H9 (cell line): ENCODE data around the gene TSPAN11. TPM values are rescaled to one million over a fixed set of nuclear protein-coding genes. Genes with fewer than 3 reads are reported as not detected.

ENCODE experiments used
- DNase-seq: peaks from one replicate; pipeline ENCODE4 v3.0.0-alpha.2; 2017
- H2AFZ ChIP-seq: one replicate; pipeline ENCODE4 v1.6.1; 2013; ENCODE audit warnings: mild to moderate bottlenecking, low read length, control low read depth, moderate library complexity
- H2AK5ac ChIP-seq: 2 replicates; pipeline ENCODE4 v1.6.1; 2013; ENCODE audit warnings: low read length, control low read depth, mixed read lengths; ENCODE audit not compliant: insufficient read length
- H2BK120ac ChIP-seq: one replicate; pipeline ENCODE4 v1.6.1; 2013; ENCODE audit warnings: low read depth, mild to moderate bottlenecking, low read length, control low read depth, inconsistent platforms; ENCODE audit not compliant: poor library complexity, severe bottlenecking
- H2BK12ac ChIP-seq: 2 replicates; pipeline ENCODE4 v1.6.1; 2013; ENCODE audit warnings: low read length, control low read depth, mixed read lengths, low read depth; ENCODE audit not compliant: insufficient read length
- H2BK15ac ChIP-seq: 2 replicates; pipeline ENCODE4 v1.6.1; 2013; ENCODE audit warnings: low read depth, low read length, control low read depth
- H2BK20ac ChIP-seq: one replicate; pipeline ENCODE4 v1.6.1; 2013; ENCODE audit warnings: low read depth, mild to moderate bottlenecking, low read length, control low read depth, inconsistent platforms; ENCODE audit not compliant: poor library complexity, severe bottlenecking
- H2BK5ac ChIP-seq: 2 replicates; pipeline ENCODE4 v1.6.1; 2013; ENCODE audit warnings: low read length, control low read depth, mixed read lengths; ENCODE audit not compliant: insufficient read length
- H3K14ac ChIP-seq: 2 replicates; pipeline ENCODE4 v1.6.1; 2013; ENCODE audit warnings: low read length, control low read depth; ENCODE audit not compliant: insufficient read depth
- H3K18ac ChIP-seq: 2 replicates; pipeline ENCODE4 v1.6.1; 2013; ENCODE audit warnings: low read depth, mild to moderate bottlenecking, mixed read lengths, low read length, control low read depth; ENCODE audit not compliant: insufficient read length
- H3K23ac ChIP-seq: 2 replicates; pipeline ENCODE4 v1.6.1; 2013; ENCODE audit warnings: low read length, control low read depth, mixed read lengths, low read depth; ENCODE audit not compliant: insufficient read length
- H3K23me2 ChIP-seq: 2 replicates; pipeline ENCODE4 v1.6.1; 2013; ENCODE audit warnings: low read depth, mild to moderate bottlenecking, mixed read lengths, low read length, control low read depth; ENCODE audit not compliant: insufficient read length, poor library complexity, severe bottlenecking
- H3K27ac ChIP-seq: 2 replicates; pipeline ENCODE4 v1.5.1; 2013; ENCODE audit warnings: low read length, control low read depth, mixed read lengths, low read depth; ENCODE audit not compliant: insufficient read length
- H3K27me3 ChIP-seq: 2 replicates; pipeline ENCODE4 v1.6.1; 2013; ENCODE audit warnings: low read length, control low read depth, inconsistent platforms; ENCODE audit not compliant: insufficient read depth
- H3K4ac ChIP-seq: 2 replicates; pipeline ENCODE4 v1.6.1; 2013; ENCODE audit warnings: low read depth, mild to moderate bottlenecking, control low read depth, inconsistent platforms, low read length, moderate library complexity
- H3K4me1 ChIP-seq: 2 replicates; pipeline ENCODE4 v1.6.1; 2013; ENCODE audit warnings: low read length, control low read depth, inconsistent platforms; ENCODE audit not compliant: insufficient read depth
- H3K4me2 ChIP-seq: 2 replicates; pipeline ENCODE4 v1.6.1; 2013; ENCODE audit warnings: low read length, control low read depth, mixed read lengths; ENCODE audit not compliant: insufficient read length, insufficient read depth
- H3K56ac ChIP-seq: 2 replicates; pipeline ENCODE4 v1.6.1; 2013; ENCODE audit warnings: low read depth, mild to moderate bottlenecking, mixed read lengths, low read length, control low read depth; ENCODE audit not compliant: insufficient read length
- H3K79me1 ChIP-seq: 2 replicates; pipeline ENCODE4 v1.6.1; 2013; ENCODE audit warnings: low read depth, mild to moderate bottlenecking, moderate library complexity, low read length, control low read depth, inconsistent platforms; ENCODE audit not compliant: insufficient read depth, poor library complexity, severe bottlenecking
- H3K79me2 ChIP-seq: 2 replicates; pipeline ENCODE4 v1.6.1; 2013; ENCODE audit warnings: low read length, control low read depth, inconsistent platforms; ENCODE audit not compliant: insufficient read depth
- H3K9ac ChIP-seq: 2 replicates; pipeline ENCODE4 v1.6.1; 2013; ENCODE audit warnings: low read length, control low read depth, mixed read lengths; ENCODE audit not compliant: insufficient read length; ENCODE audit errors: extremely low read depth
- H3K9me3 ChIP-seq: one replicate; pipeline ENCODE4 v1.6.1; 2013; ENCODE audit warnings: low read depth, low read length, inconsistent platforms; ENCODE audit not compliant: control insufficient read depth
- H3T11ph ChIP-seq: one replicate; pipeline ENCODE4 v1.6.1; 2013; ENCODE audit warnings: mild to moderate bottlenecking, low read length, control low read depth, inconsistent platforms
- H4K20me1 ChIP-seq: one replicate; pipeline ENCODE4 v1.6.1; 2013; ENCODE audit not compliant: control insufficient read depth, insufficient read length, insufficient read depth
- H4K5ac ChIP-seq: 2 replicates; pipeline ENCODE4 v1.6.1; 2013; ENCODE audit warnings: low read depth, mild to moderate bottlenecking, mixed read lengths, low read length, control low read depth; ENCODE audit not compliant: insufficient read length
- H4K8ac ChIP-seq: replicated peaks from 2 replicates; pipeline ENCODE4 v1.6.1; 2013; ENCODE audit warnings: low read length, control low read depth, mixed read lengths, low read depth; ENCODE audit not compliant: insufficient read length
- H4K91ac ChIP-seq: 2 replicates; pipeline ENCODE4 v1.6.1; 2013; ENCODE audit warnings: low read depth, mild to moderate bottlenecking, moderate library complexity, mixed read lengths, low read length, control low read depth; ENCODE audit not compliant: insufficient read length
- H3K27ac Mint-ChIP-seq, 3 experiments: 2 replicates in 2 of 3; 3 replicates in 1 of 3; pipeline ENCODE4 v1.8.0; 2020 to 2021; ENCODE audit warnings: mixed read lengths in 3 of 3, mild to moderate bottlenecking in 1 of 3, moderate library complexity in 1 of 3
- H3K27me3 Mint-ChIP-seq: 2 replicates; pipeline ENCODE4 v1.8.0; 2021; ENCODE audit warnings: low read depth, mild to moderate bottlenecking, moderate library complexity, mixed read lengths
- H3K36me3 Mint-ChIP-seq, 3 experiments: 2 replicates in 2 of 3; 3 replicates in 1 of 3; pipeline ENCODE4 v1.8.0; 2020 to 2021; ENCODE audit warnings: low read depth in 3 of 3, mixed read lengths in 3 of 3; ENCODE audit not compliant: insufficient read depth in 1 of 3
- H3K4me1 Mint-ChIP-seq, 2 experiments: 2 replicates each; pipeline ENCODE4 v1.8.0; 2020; ENCODE audit warnings: mixed read lengths in 2 of 2
- H3K4me3 Mint-ChIP-seq, 2 experiments: 2 replicates in 1 of 2; 3 replicates in 1 of 2; pipeline ENCODE4 v1.8.0; 2020 to 2021; ENCODE audit warnings: mild to moderate bottlenecking in 2 of 2, mixed read lengths in 2 of 2, moderate library complexity in 1 of 2
- H3K9me3 Mint-ChIP-seq, 2 experiments: 2 replicates in 1 of 2; 3 replicates in 1 of 2; pipeline ENCODE4 v1.8.0; 2020; ENCODE audit warnings: mild to moderate bottlenecking in 2 of 2, mixed read lengths in 2 of 2, moderate library complexity in 1 of 2
- WGBS: extraction: QIAGEN DNeasy Blood & Tissue Kit; methylation state at CpG from one replicate; pipeline ENCODE4 v1.1.7; 2013; ENCODE audit warnings: missing lambda C conversion rate, low lambda C conversion rate, mixed read lengths; ENCODE audit not compliant: insufficient read length; ENCODE audit errors: extremely low coverage; 5-methylcytosine and 5-hydroxymethylcytosine counted together
- total RNA-seq: library from RNA; stranded (reverse); gene quantifications from 2 replicates; pipeline ENCODE4 v1.2.1, GENCODE V29; 2021
- TF ChIP-seq, protein P1 (sequence below): fragments of 200-600 bp; sonication (generic); conservative IDR thresholded peaks from 3 replicates; pipeline ENCODE4 v1.8.0; 2021; ENCODE audit warnings: antibody characterized with exemption, mild to moderate bottlenecking

TSPAN11 gene
- total RNA-seq, 1 experiment from 2014 or later: 4.2 TPM

DNA sequence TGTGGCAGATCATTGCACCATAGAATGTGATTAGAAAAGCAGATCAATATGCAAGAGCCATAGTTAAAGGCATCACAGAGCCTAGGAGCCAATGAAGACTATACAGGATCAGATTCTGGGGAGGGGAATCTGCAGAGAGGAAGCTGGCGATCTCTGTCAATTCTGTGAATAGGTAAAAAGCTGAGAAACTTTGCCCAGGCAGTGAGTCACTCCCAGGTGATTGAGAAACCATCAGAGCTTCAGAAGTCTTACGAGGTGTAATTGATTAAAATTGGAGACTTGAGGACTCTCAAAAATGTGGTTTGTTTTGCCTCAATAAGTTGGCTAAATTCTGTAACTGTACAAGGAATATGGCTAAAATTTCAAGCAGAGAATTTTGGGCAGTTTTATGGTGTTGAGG lies 41.7 kb upstream of the TSPAN11 start:
- peaks cover 14 to 19% of the 10 kb centered on the region in 2 experiments for H3K9me3 Mint-ChIP-seq

More for the DNA sequence above, 41.7 kb upstream of the TSPAN11 start:
- Histone ChIP-seq H4K8ac (no peak overlapping the region), H3K79me2 (no peaks in the 10 kb centered on the region), H2BK5ac (no peak overlapping the region), H4K91ac (no peak overlapping the region), H2BK20ac (no peak overlapping the region), H3K27me3 (no peaks in the 10 kb centered on the region), H3K18ac (no peak overlapping the region), H3K4ac (no peak overlapping the region), H3K14ac (no peak overlapping the region), H2BK12ac (no peak overlapping the region), H3K23me2 (no peaks in the 10 kb centered on the region), H2AK5ac (no peak overlapping the region), H3K4me1 (no peaks in the 10 kb centered on the region), H4K5ac (no peak overlapping the region), H3K4me2 (no peak overlapping the region), H2BK15ac (no peak overlapping the region), H3K9me3 (no peaks in the 10 kb centered on the region), H3K23ac (no peak overlapping the region), H3K56ac (no peak overlapping the region), H3K79me1 (no peaks in the 10 kb centered on the region), H3K27ac (no peak overlapping the region), H2AFZ (no peak overlapping the region), H4K20me1 (no peaks in the 10 kb centered on the region), H3T11ph (no peak overlapping the region), H3K9ac (no peak overlapping the region), H2BK120ac (no peak overlapping the region)
- Mint-ChIP-seq H3K27me3 (peaks cover 19% of the 10 kb centered on the region), H3K4me1 (peaks cover 4 to 5% of the 10 kb centered on the region in 2 experiments), H3K27ac (no peak overlapping the region), H3K4me3 (no peak overlapping the region), H3K36me3 (peaks cover 3 to 9% (median 6%) of the 10 kb centered on the region in 3 experiments; a peak in 5 of 7 replicates)
- TF ChIP-seq, protein P1, sequence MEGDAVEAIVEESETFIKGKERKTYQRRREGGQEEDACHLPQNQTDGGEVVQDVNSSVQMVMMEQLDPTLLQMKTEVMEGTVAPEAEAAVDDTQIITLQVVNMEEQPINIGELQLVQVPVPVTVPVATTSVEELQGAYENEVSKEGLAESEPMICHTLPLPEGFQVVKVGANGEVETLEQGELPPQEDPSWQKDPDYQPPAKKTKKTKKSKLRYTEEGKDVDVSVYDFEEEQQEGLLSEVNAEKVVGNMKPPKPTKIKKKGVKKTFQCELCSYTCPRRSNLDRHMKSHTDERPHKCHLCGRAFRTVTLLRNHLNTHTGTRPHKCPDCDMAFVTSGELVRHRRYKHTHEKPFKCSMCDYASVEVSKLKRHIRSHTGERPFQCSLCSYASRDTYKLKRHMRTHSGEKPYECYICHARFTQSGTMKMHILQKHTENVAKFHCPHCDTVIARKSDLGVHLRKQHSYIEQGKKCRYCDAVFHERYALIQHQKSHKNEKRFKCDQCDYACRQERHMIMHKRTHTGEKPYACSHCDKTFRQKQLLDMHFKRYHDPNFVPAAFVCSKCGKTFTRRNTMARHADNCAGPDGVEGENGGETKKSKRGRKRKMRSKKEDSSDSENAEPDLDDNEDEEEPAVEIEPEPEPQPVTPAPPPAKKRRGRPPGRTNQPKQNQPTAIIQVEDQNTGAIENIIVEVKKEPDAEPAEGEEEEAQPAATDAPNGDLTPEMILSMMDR: no peak
- no CpG with 5 or more reads among the region's 2 CpGs for WGBS
- DNase-seq: no peak
